Choroid plexus epithelial cell (primary cell): ENCODE data around the gene PLEKHG5.

ENCODE experiments used
- DNase-seq: peaks from one replicate; pipeline ENCODE4 v3.0.0-alpha.2; 2010; ENCODE audit warnings: low read depth
- H3K4me3 ChIP-seq: 2 replicates; pipeline ENCODE4 v1.5.1; 2011; ENCODE audit warnings: low read depth, mild to moderate bottlenecking, control low read depth, low read length, moderate library complexity
- CTCF ChIP-seq: conservative IDR thresholded peaks from 2 replicates; pipeline ENCODE4 v1.5.1; 2011; ENCODE audit warnings: low read depth, mild to moderate bottlenecking, control low read depth, inconsistent platforms, low read length, moderate library complexity

The PLEKHG5 gene

GRCh38 chr1:6426277-6426971 lies 65.0 kb downstream of the PLEKHG5 start:
- TF ChIP-seq CTCF: no peak
- DNase-seq: no peak

GRCh38 chr1:6425658-6426057 lies 65.8 kb downstream of the PLEKHG5 start:
- DNase-seq: no peak
- no peak overlapping the region for H3K4me3 ChIP-seq

More at GRCh38 chr1:6426277-6426971, 65.0 kb downstream of the PLEKHG5 start:
- no peak overlapping the region for H3K4me3 ChIP-seq

GRCh38 chr1:6424619-6425593 lies 66.6 kb downstream of the PLEKHG5 start, which contains the start of gene ESPN:
Gene ESPN, plus strand, starts transcription at chr1:6424776. Its CDS starts 180 bp downstream, at chr1:6424956.
- no peak for TF ChIP-seq CTCF
- H3K4me3 ChIP-seq: no peak within 1 kb of the TSS
- DNase-seq: no peak

More at GRCh38 chr1:6425658-6426057, 65.8 kb downstream of the PLEKHG5 start:
- TF ChIP-seq CTCF: no peak

GRCh38 chr1:6424000-6424565 lies 67.4 kb downstream of the PLEKHG5 start:
- no peak for DNase-seq
- TF ChIP-seq CTCF: no peak
- H3K4me3 ChIP-seq: no peak overlapping the region

- H3K4me3 ChIP-seq: no peak overlapping the region
- DNase-seq: peak; percentile 44
- peak; percentile 78 for TF ChIP-seq CTCF
These were observed 68.0 kb downstream of the PLEKHG5 start for GRCh38 chr1:6423321-6423999.

- no peak for TF ChIP-seq CTCF
- DNase-seq: no peak
- no peak overlapping the region for H3K4me3 ChIP-seq
These were observed 70.2 kb downstream of the PLEKHG5 start for GRCh38 chr1:6421266-6421665.
